Activated CD4-positive, alpha-beta memory T cell treated with anti-CD3 and anti-CD28 coated beads for 36 hours (primary cell): ENCODE results near the gene COPS2. TPM values are rescaled to one million over a fixed set of nuclear protein-coding genes. Genes with fewer than 3 reads are reported as not detected.

ENCODE experiments used
- CTCF ChIA-PET: fragments of 350-600 bp; sonication (Branson Sonifier 250); formaldehyde crosslinking; loops from one replicate; lab custom pipeline; 2021; ENCODE audit warnings: antibody characterized with exemption, inconsistent platforms; lab: Charles Lee
- POLR2A ChIA-PET: fragments of 350-600 bp; sonication (Branson Sonifier 250); formaldehyde crosslinking; loops from one replicate; lab custom pipeline; 2021; ENCODE audit warnings: antibody characterized with exemption; lab: Charles Lee
- DNase-seq: peaks from one replicate; pipeline ENCODE4 v3.0.0-alpha.2; 2020
- H3K27ac Mint-ChIP-seq: one replicate; pipeline ENCODE4 v1.8.0; 2021; ENCODE audit warnings: mixed read lengths
- H3K27me3 Mint-ChIP-seq: one replicate; pipeline ENCODE4 v1.8.0; 2021; ENCODE audit warnings: mixed read lengths
- H3K36me3 Mint-ChIP-seq: one replicate; pipeline ENCODE4 v1.8.0; 2021; ENCODE audit warnings: mixed read lengths
- H3K4me1 Mint-ChIP-seq: one replicate; pipeline ENCODE4 v1.8.0; 2021; ENCODE audit warnings: low read depth, mixed read lengths
- H3K4me3 Mint-ChIP-seq: one replicate; pipeline ENCODE4 v1.8.0; 2021; ENCODE audit warnings: mild to moderate bottlenecking, mixed read lengths
- H3K9me3 Mint-ChIP-seq: one replicate; pipeline ENCODE4 v1.8.0; 2021; ENCODE audit warnings: mixed read lengths
- intact Hi-C: fragments of 100-400 bp; cut with micrococcal nuclease; formaldehyde crosslinking; loops from one replicate; pipeline ENCODE4 v1.15.1; 2023
- total RNA-seq, 2 experiments: library from RNA; stranded (reverse); gene quantifications; one replicate each; pipeline ENCODE4 v1.2.3, GENCODE V29; 2021

The COPS2 gene
- total RNA-seq, 2 experiments from 2014 or later, result 79.8 to 80.0 TPM

GRCh38 chr15:49154799-49155109, 645 bp downstream of the COPS2 start:
- ChIA-PET POLR2A (interaction anchor here (0.7 to 2.5 kb wide), 3 partner anchors 15 to 277 kb away, joined by 3 to 48 read pairs (median 7); partner anchors contain the start of genes EID1 and GALK2), CTCF (interaction anchor here (2.5 to 3.3 kb wide), 2 partner anchors 9 to 15 kb away, joined by 7 to 23 read pairs; partner anchors contain the start of gene GALK2)
- peaks cover 4% of the 10 kb centered on the region for H3K36me3 Mint-ChIP-seq
- H3K9me3 Mint-ChIP-seq, result no peaks in the 10 kb centered on the region
- intact Hi-C loops, result loop anchor here (1.0 to 10.0 kb wide), 10 partner anchors 8 to 1750 kb away; partner anchors contain the start of genes AP4E1, CEP152, DUT and EID1
- no peaks in the 10 kb centered on the region for H3K27me3 Mint-ChIP-seq
- peak overlapping the region; percentile 97 for H3K27ac Mint-ChIP-seq
- no peak for DNase-seq
- H3K4me1 Mint-ChIP-seq, result peaks cover 50% of the 10 kb centered on the region
- H3K4me3 Mint-ChIP-seq, result peak overlapping the region; percentile 99

- peak overlapping the region; percentile 99 for H3K4me3 Mint-ChIP-seq
- peaks cover 4% of the 10 kb centered on the region for H3K36me3 Mint-ChIP-seq
- ChIA-PET CTCF (interaction anchor here (2.5 to 3.3 kb wide), 2 partner anchors 8 to 15 kb away, joined by 7 to 23 read pairs; partner anchors contain the start of gene GALK2), POLR2A (interaction anchor here (0.7 to 2.5 kb wide), 2 partner anchors 15 to 108 kb away, joined by 3 to 48 read pairs; partner anchors contain the start of gene GALK2)
- no peaks in the 10 kb centered on the region for H3K9me3 Mint-ChIP-seq
- H3K4me1 Mint-ChIP-seq, result peaks cover 54% of the 10 kb centered on the region
- H3K27ac Mint-ChIP-seq, result peak overlapping the region; percentile 97
- no peaks in the 10 kb centered on the region for H3K27me3 Mint-ChIP-seq
- no peak for DNase-seq
- intact Hi-C loops, result loop anchor here (10.0 kb wide), 2 partner anchors 980 to 1750 kb away; partner anchors contain the start of gene AP4E1
Measured at GRCh38 chr15:49154359-49154758, 1.0 kb downstream of the COPS2 start.

GRCh38 chr15:49152552-49153312, 2.7 kb downstream of the COPS2 start:
- no peaks in the 10 kb centered on the region for H3K9me3 Mint-ChIP-seq
- CTCF ChIA-PET, result no interaction called here
- peaks cover 64% of the 10 kb centered on the region for H3K4me1 Mint-ChIP-seq

GRCh38 chr15:49151831-49152230, 3.6 kb downstream of the COPS2 start:
- POLR2A ChIA-PET, result no interaction called here
- CTCF ChIA-PET, result no interaction called here
- H3K36me3 Mint-ChIP-seq, result peaks cover 7% of the 10 kb centered on the region
- peaks cover 60% of the 10 kb centered on the region for H3K4me1 Mint-ChIP-seq
- no peak for DNase-seq
- no peak overlapping the region for H3K4me3 Mint-ChIP-seq
- intact Hi-C loops, result loop anchor here (10.0 kb wide), 2 partner anchors 983 to 1753 kb away; partner anchors contain the start of gene AP4E1
- H3K27ac Mint-ChIP-seq, result no peak overlapping the region
- H3K27me3 Mint-ChIP-seq, result no peaks in the 10 kb centered on the region
- H3K9me3 Mint-ChIP-seq, result no peaks in the 10 kb centered on the region

More at GRCh38 chr15:49152552-49153312, 2.7 kb downstream of the COPS2 start:
- no peaks in the 10 kb centered on the region for H3K27me3 Mint-ChIP-seq
- no peak overlapping the region for H3K27ac Mint-ChIP-seq
- DNase-seq, result no peak
- POLR2A ChIA-PET, result no interaction called here
- H3K36me3 Mint-ChIP-seq, result peaks cover 7% of the 10 kb centered on the region
- intact Hi-C loops, result loop anchor here (10.0 kb wide), 2 partner anchors 982 to 1752 kb away; partner anchors contain the start of gene AP4E1
- no peak overlapping the region for H3K4me3 Mint-ChIP-seq

GRCh38 chr15:49148727-49149126, 6.7 kb downstream of the COPS2 start:
- CTCF ChIA-PET, result no interaction called here
- DNase-seq, result no peak
- Mint-ChIP-seq H3K4me3 (no peak overlapping the region), H3K27ac (peak overlapping the region; percentile 43), H3K27me3 (no peaks in the 10 kb centered on the region), H3K9me3 (no peaks in the 10 kb centered on the region), H3K36me3 (peaks cover 11% of the 10 kb centered on the region), H3K4me1 (peaks cover 55% of the 10 kb centered on the region)
- POLR2A ChIA-PET, result no interaction called here
- intact Hi-C loops, result no loop called here

GRCh38 chr15:49148298-49148697, 7.1 kb downstream of the COPS2 start:
- Mint-ChIP-seq H3K27ac (peak overlapping the region; percentile 43), H3K36me3 (peaks cover 13% of the 10 kb centered on the region), H3K4me3 (no peak overlapping the region), H3K4me1 (peaks cover 51% of the 10 kb centered on the region), H3K9me3 (no peaks in the 10 kb centered on the region), H3K27me3 (no peaks in the 10 kb centered on the region)
- DNase-seq, result no peak
- intact Hi-C loops, result no loop called here
- ChIA-PET POLR2A (no interaction called here), CTCF (no interaction called here)

- Mint-ChIP-seq H3K4me3 (no peak overlapping the region), H3K27ac (no peak overlapping the region), H3K4me1 (peaks cover 41% of the 10 kb centered on the region), H3K27me3 (no peaks in the 10 kb centered on the region), H3K36me3 (peaks cover 28% of the 10 kb centered on the region), H3K9me3 (no peaks in the 10 kb centered on the region)
- ChIA-PET CTCF (interaction anchor here (0.6 to 3.9 kb wide), 34 partner anchors 8 to 335 kb away, joined by 3 to 59 read pairs (median 3); partner anchors contain the start of genes CEP152, COPS2, EID1 and GALK2), POLR2A (no interaction called here)
- peak; percentile 22 for DNase-seq
- intact Hi-C loops, result loop anchor here (1.0 kb wide), 2 partner anchors 9 to 284 kb away; partner anchors contain the start of gene COPS2
Measured at GRCh38 chr15:49145651-49146609, 9.5 kb downstream of the COPS2 start.

- peaks cover 25% of the 10 kb centered on the region for H3K4me1 Mint-ChIP-seq
- no peaks in the 10 kb centered on the region for H3K9me3 Mint-ChIP-seq
- H3K4me3 Mint-ChIP-seq, result no peak overlapping the region
- intact Hi-C loops, result no loop called here
- POLR2A ChIA-PET, result interaction anchor here (2.1 kb wide), 1 partner anchor 18 kb away, joined by 7 read pairs; the partner anchor contains the start of gene COPS2
- no peaks in the 10 kb centered on the region for H3K27me3 Mint-ChIP-seq
- H3K27ac Mint-ChIP-seq, result no peak overlapping the region
- CTCF ChIA-PET, result interaction anchor here (1.3 to 1.6 kb wide), 4 partner anchors 8 to 284 kb away, joined by 3 to 8 read pairs (median 4); partner anchors contain the start of gene GALK2
- peaks cover 45% of the 10 kb centered on the region for H3K36me3 Mint-ChIP-seq
- no peak for DNase-seq
Measured at GRCh38 chr15:49137861-49138260, 17.5 kb downstream of the COPS2 start.

- H3K4me1 Mint-ChIP-seq, result peaks cover 25% of the 10 kb centered on the region
- POLR2A ChIA-PET, result no interaction called here
- CTCF ChIA-PET, result no interaction called here
- intact Hi-C loops, result no loop called here
- no peak overlapping the region for H3K4me3 Mint-ChIP-seq
- H3K27me3 Mint-ChIP-seq, result no peaks in the 10 kb centered on the region
- H3K9me3 Mint-ChIP-seq, result no peaks in the 10 kb centered on the region
- no peak for DNase-seq
- peaks cover 43% of the 10 kb centered on the region for H3K36me3 Mint-ChIP-seq
- H3K27ac Mint-ChIP-seq, result no peak overlapping the region
Measured at GRCh38 chr15:49135911-49136310, 19.5 kb downstream of the COPS2 start.

- Mint-ChIP-seq H3K9me3 (no peaks in the 10 kb centered on the region), H3K27me3 (no peaks in the 10 kb centered on the region), H3K27ac (no peak overlapping the region), H3K4me1 (peaks cover 25% of the 10 kb centered on the region), H3K4me3 (no peak overlapping the region), H3K36me3 (peaks cover 39% of the 10 kb centered on the region)
- CTCF ChIA-PET, result no interaction called here
- intact Hi-C loops, result no loop called here
- no peak for DNase-seq
- POLR2A ChIA-PET, result no interaction called here
Measured at GRCh38 chr15:49135342-49135857, 20.0 kb downstream of the COPS2 start.

GRCh38 chr15:49134683-49135341, 20.6 kb downstream of the COPS2 start:
- Mint-ChIP-seq H3K27me3 (no peaks in the 10 kb centered on the region), H3K27ac (no peak overlapping the region), H3K4me1 (peaks cover 25% of the 10 kb centered on the region), H3K36me3 (peaks cover 38% of the 10 kb centered on the region), H3K9me3 (no peaks in the 10 kb centered on the region), H3K4me3 (no peak overlapping the region)
- no peak for DNase-seq
- intact Hi-C loops, result no loop called here
- ChIA-PET POLR2A (no interaction called here), CTCF (interaction anchor here (1.0 kb wide), 1 partner anchor 274 kb away, joined by 3 read pairs; no protein-coding TSS in a partner anchor)
